ENCODE results near the gene HIRA. TPM values are rescaled to one million over a fixed set of nuclear protein-coding genes. Genes with fewer than 3 reads are reported as not detected.
A peak's percentile ranks its signal among the peaks of the same experiment; 100 is the strongest.

Gene HIRA
- total RNA-seq (2021) = 42.1 to 51.0 TPM (median 44.2 TPM) in 3 replicates
- Bru-seq, nascent RNA = percentile 80 among the genes with signal in this experiment
- long read RNA-seq, experiment 1, full-length matches to known transcripts = 120 of 328 reads
- long read RNA-seq, experiment 1, partial matches to known transcripts = 54 of 328 reads
- long read RNA-seq, experiment 1, other reads (novel, unspliced or antisense) = 154 of 328 reads
- long read RNA-seq, experiment 2, full-length matches to known transcripts = 6 of 63 reads
- long read RNA-seq, experiment 2, partial matches to known transcripts = 34 of 63 reads
- long read RNA-seq, experiment 2, other reads (novel, unspliced or antisense) = 23 of 63 reads
- long read RNA-seq, experiment 3, partial matches to known transcripts = 3 of 4 reads
- long read RNA-seq, experiment 3, other reads (novel, unspliced or antisense) = 1 of 4 reads

- H3K9me3 Mint-ChIP-seq = no peaks in the 10 kb centered on the region
- peak within 1 kb of the TSS; percentile 84 for H3K4me3 Mint-ChIP-seq
- peaks cover 9% of the 10 kb centered on the region for H3K36me3 Mint-ChIP-seq
- no peak for TF ChIP-seq AFF4 (CRISPR knock-in tag; IDR thresholded peaks at IDR 0.05; ENCODE audit: borderline replicate concordance)
- TF ChIP-seq, protein P1, sequence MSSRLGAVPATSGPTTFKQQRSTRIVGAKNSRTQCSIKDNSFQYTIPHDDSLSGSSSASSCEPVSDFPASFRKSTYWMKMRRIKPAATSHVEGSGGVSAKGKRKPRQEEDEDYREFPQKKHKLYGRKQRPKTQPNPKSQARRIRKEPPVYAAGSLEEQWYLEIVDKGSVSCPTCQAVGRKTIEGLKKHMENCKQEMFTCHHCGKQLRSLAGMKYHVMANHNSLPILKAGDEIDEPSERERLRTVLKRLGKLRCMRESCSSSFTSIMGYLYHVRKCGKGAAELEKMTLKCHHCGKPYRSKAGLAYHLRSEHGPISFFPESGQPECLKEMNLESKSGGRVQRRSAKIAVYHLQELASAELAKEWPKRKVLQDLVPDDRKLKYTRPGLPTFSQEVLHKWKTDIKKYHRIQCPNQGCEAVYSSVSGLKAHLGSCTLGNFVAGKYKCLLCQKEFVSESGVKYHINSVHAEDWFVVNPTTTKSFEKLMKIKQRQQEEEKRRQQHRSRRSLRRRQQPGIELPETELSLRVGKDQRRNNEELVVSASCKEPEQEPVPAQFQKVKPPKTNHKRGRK (CRISPR knock-in tag; IDR thresholded peaks at IDR 0.05; ENCODE audit: borderline replicate concordance) = no peak
- TF ChIP-seq KAT7 (CRISPR knock-in tag; IDR thresholded peaks at IDR 0.05; ENCODE audit: borderline replicate concordance) = no peak
- no peak for TF ChIP-seq ZNF416 (CRISPR knock-in tag; IDR thresholded peaks at IDR 0.05)
- TF ChIP-seq PRRX2 (CRISPR knock-in tag; IDR thresholded peaks at IDR 0.05) = no peak
- TF ChIP-seq NFE2L1 (CRISPR knock-in tag; IDR thresholded peaks at IDR 0.05) = no peak
- peak; percentile 84 for TF ChIP-seq GABPB1 (CRISPR knock-in tag; IDR thresholded peaks at IDR 0.05)
- TF ChIP-seq ETV6 (CRISPR knock-in tag; IDR thresholded peaks at IDR 0.05) = no peak
- TF ChIP-seq FOXK1 (CRISPR knock-in tag; IDR thresholded peaks at IDR 0.05) = peak; percentile 77; the same call in 1 of the 2 replicates
- TF ChIP-seq ARID4B (CRISPR knock-in tag; IDR thresholded peaks at IDR 0.05; ENCODE audit: borderline replicate concordance) = no peak
- TF ChIP-seq, protein P2, sequence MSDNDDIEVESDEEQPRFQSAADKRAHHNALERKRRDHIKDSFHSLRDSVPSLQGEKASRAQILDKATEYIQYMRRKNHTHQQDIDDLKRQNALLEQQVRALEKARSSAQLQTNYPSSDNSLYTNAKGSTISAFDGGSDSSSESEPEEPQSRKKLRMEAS (CRISPR knock-in tag; IDR thresholded peaks at IDR 0.05) = no peak
- TF ChIP-seq SP1 (CRISPR knock-in tag; conservative IDR thresholded peaks at IDR 0.05) = peak; percentile 58
- TF ChIP-seq PRDM15 (CRISPR knock-in tag; IDR thresholded peaks at IDR 0.05) = peak; percentile 9; the same call in 1 of the 2 replicates
- peak; percentile 56; the same call in 1 of the 2 replicates for TF ChIP-seq FOXP4 (CRISPR knock-in tag; IDR thresholded peaks at IDR 0.05)
- TF ChIP-seq HMGXB4 (CRISPR knock-in tag; IDR thresholded peaks at IDR 0.05) = peak; percentile 11; the same call in 1 of the 2 replicates
- no peak for TF ChIP-seq SOX15 (CRISPR knock-in tag; IDR thresholded peaks at IDR 0.05)
- no peak; the same call in 1 of the 2 replicates for TF ChIP-seq FOXP1 (CRISPR knock-in tag; IDR thresholded peaks at IDR 0.05; ENCODE audit: borderline replicate concordance)
- ATAC-seq (peak; percentile 63), DNase-seq (ENCODE audit: low spot score) (peak; percentile 87)
- H3K27me3 Mint-ChIP-seq (ENCODE audit: low read depth) = no peaks in the 10 kb centered on the region
- CTCF ChIA-PET = interaction anchor here (0.6 kb wide), 2 partner anchors 59 to 140 kb away, joined by 3 read pairs; partner anchors contain the start of gene CLTCL1
- POLR2A ChIA-PET = interaction anchor here (0.6 to 2.1 kb wide), 4 partner anchors 8 to 48 kb away, joined by 3 to 13 read pairs (median 4); partner anchors contain the start of genes C22orf39 and CDC45
- H3K4me1 Mint-ChIP-seq = peaks cover 20% of the 10 kb centered on the region
- H3K27ac Mint-ChIP-seq = peak within 1 kb of the TSS; percentile 95
Observed at GRCh38 chr22:19431649-19432132, at the start of gene HIRA. TSS of gene HIRA (minus strand) at chr22:19431733. CDS start at chr22:19431476, 257 bp downstream.
